Measurements from ENCODE around the gene SLITRK3. TPM values are rescaled to one million over a fixed set of nuclear protein-coding genes. Genes with fewer than 3 reads are reported as not detected.

The SLITRK3 gene
- total and polyA plus RNA-seq, 2 experiments from 2014 or later, result 1.2 to 1.7 TPM

GRCh38 chr3:165225604-165226003 is 29.4 kb upstream of the SLITRK3 start (continued):
- no peak for TF ChIP-seq ZNF462 (CRISPR knock-in tag; IDR thresholded peaks at IDR 0.05)
- no peak for TF ChIP-seq ETS1 (IDR thresholded peaks at IDR 0.05)
- no peak for TF ChIP-seq ZNF114 (CRISPR knock-in tag; IDR thresholded peaks at IDR 0.05)
- TF ChIP-seq EZH2phosphoT487 (IDR thresholded peaks at IDR 0.05; ENCODE audit: unreplicated experiment), result no peak

GRCh38 chr3:165217739-165218138 is 21.6 kb upstream of the SLITRK3 start:
- H3K4me3 ChIP-seq, result no peak overlapping the region
- ATAC-seq, result no peak
- H3K79me2 ChIP-seq (replicated peaks; ENCODE audit: insufficient read depth), result no peaks in the 10 kb centered on the region
- no peak overlapping the region for H3K27ac ChIP-seq (ENCODE audit: low read depth)
- H3K9me3 Mint-ChIP-seq, result no peaks in the 10 kb centered on the region
- TF ChIP-seq CTCF (conservative IDR thresholded peaks at IDR 0.05; ENCODE audit: low read depth in 2 of 2) (no peak), JUNB (IDR thresholded peaks at IDR 0.05; ENCODE audit: unreplicated experiment) (no peak), STAT1 (IDR thresholded peaks at IDR 0.05; ENCODE audit: unreplicated experiment) (no peak), EZH2phosphoT487 (IDR thresholded peaks at IDR 0.05; ENCODE audit: unreplicated experiment) (no peak), ZNF331 (CRISPR knock-in tag; IDR thresholded peaks at IDR 0.05; ENCODE audit: low read depth) (no peak), REST (IDR thresholded peaks at IDR 0.05; ENCODE audit: unreplicated experiment) (no peak)
- no peaks in the 10 kb centered on the region; the same call in 1 of the 2 replicates for H3K4me1 ChIP-seq (ENCODE audit: insufficient read depth)
- DNase-seq (ENCODE audit: low spot score), result no peak
- H2AFZ ChIP-seq, result peak overlapping the region; percentile 12; the same call in 1 of the 2 replicates
- peaks cover 4% of the 10 kb centered on the region; the same call in 2 of the 3 replicates for H3K4me1 Mint-ChIP-seq
- H3K27me3 ChIP-seq (ENCODE audit: insufficient read depth), result no peaks in the 10 kb centered on the region
- H3F3A ChIP-seq (replicated peaks; ENCODE audit: low read depth), result no peaks in the 10 kb centered on the region
- H3K27ac Mint-ChIP-seq, result no peak overlapping the region
- H3K4me3 Mint-ChIP-seq, result no peak overlapping the region
- H3K36me3 Mint-ChIP-seq (ENCODE audit: low read depth), result no peaks in the 10 kb centered on the region
- H3K36me3 ChIP-seq (ENCODE audit: insufficient read depth), result no peaks in the 10 kb centered on the region
- H3K27me3 Mint-ChIP-seq (ENCODE audit: insufficient read depth, low read depth, poor library complexity), result no peaks in the 10 kb centered on the region
- H3K4me2 ChIP-seq, result no peak overlapping the region
- no peaks in the 10 kb centered on the region for H3K9me2 ChIP-seq (ENCODE audit: insufficient read depth)
- H4K20me1 ChIP-seq (replicated peaks; ENCODE audit: insufficient read depth), result no peaks in the 10 kb centered on the region

Measured in GM23338 (cell line).